Activated naive CD8-positive, alpha-beta T cell treated with anti-CD3 and anti-CD28 coated beads, Interleukin-2, amount 50 U/mL, for 24 hours (primary cell): ENCODE data around the gene TBCE.
"Not testable (repeated sequence)": the region's sequence is repeated elsewhere in the genome, so short reads cannot be mapped to it uniquely, and the experiment has no call there.

ENCODE experiments used
- ATAC-seq: fragments of 150-1000 bp; cut with Tn5 transposase; one replicate; pipeline ENCODE4 v1.10.0; 2021
- DNase-seq: peaks from one replicate; pipeline ENCODE4 v3.0.0; 2021
- H3K27ac Mint-ChIP-seq: one replicate; pipeline ENCODE4 v1.8.0; 2021; ENCODE audit warnings: mild to moderate bottlenecking, mixed read lengths
- H3K27me3 Mint-ChIP-seq: one replicate; pipeline ENCODE4 v1.8.0; 2021; ENCODE audit warnings: mixed read lengths
- H3K36me3 Mint-ChIP-seq: one replicate; pipeline ENCODE4 v1.8.0; 2021; ENCODE audit warnings: low read depth, mixed read lengths
- H3K4me1 Mint-ChIP-seq: one replicate; pipeline ENCODE4 v1.8.0; 2021; ENCODE audit warnings: mixed read lengths
- H3K4me3 Mint-ChIP-seq: one replicate; pipeline ENCODE4 v1.8.0; 2021; ENCODE audit warnings: mild to moderate bottlenecking, moderate library complexity, mixed read lengths
- H3K9me3 Mint-ChIP-seq: one replicate; pipeline ENCODE4 v1.8.0; 2021; ENCODE audit warnings: mixed read lengths

The TBCE gene

GRCh38 chr1:235375919-235376605 is 8.8 kb downstream of the TBCE start:
- Mint-ChIP-seq H3K4me3 (no peak overlapping the region), H3K27me3 (no peaks in the 10 kb centered on the region), H3K27ac (peak overlapping the region; percentile 34), H3K4me1 (no peaks in the 10 kb centered on the region), H3K9me3 (peaks cover under 1% of the 10 kb centered on the region), H3K36me3 (peaks cover 9% of the 10 kb centered on the region)
- no peak for DNase-seq
- ATAC-seq: no peak

- H3K4me1 Mint-ChIP-seq, ATAC-seq, H3K27ac Mint-ChIP-seq, DNase-seq, H3K27me3 Mint-ChIP-seq, H3K9me3 Mint-ChIP-seq, H3K4me3 Mint-ChIP-seq: not testable (repeated sequence)
- H3K36me3 Mint-ChIP-seq: peaks cover 18% of the 10 kb centered on the region
Measured at GRCh38 chr1:235378134-235378735, 11.0 kb downstream of the TBCE start.

GRCh38 chr1:235381955-235382739 is 14.9 kb downstream of the TBCE start:
- H3K4me1 Mint-ChIP-seq, H3K27ac Mint-ChIP-seq, DNase-seq, ATAC-seq, H3K27me3 Mint-ChIP-seq, H3K9me3 Mint-ChIP-seq, H3K4me3 Mint-ChIP-seq: not testable (repeated sequence)
- peaks cover 20% of the 10 kb centered on the region for H3K36me3 Mint-ChIP-seq

- H3K27ac Mint-ChIP-seq, ATAC-seq, DNase-seq, H3K27me3 Mint-ChIP-seq, H3K4me3 Mint-ChIP-seq, H3K4me1 Mint-ChIP-seq, H3K9me3 Mint-ChIP-seq: not testable (repeated sequence)
- H3K36me3 Mint-ChIP-seq: peaks cover 21% of the 10 kb centered on the region
Measured at GRCh38 chr1:235385633-235386032, 18.4 kb downstream of the TBCE start.

GRCh38 chr1:235391874-235392273 is 24.6 kb downstream of the TBCE start:
- no peaks in the 10 kb centered on the region for H3K9me3 Mint-ChIP-seq
- H3K4me3 Mint-ChIP-seq: no peak overlapping the region
- no peaks in the 10 kb centered on the region for H3K27me3 Mint-ChIP-seq
- H3K36me3 Mint-ChIP-seq: peaks cover 4% of the 10 kb centered on the region
- no peak overlapping the region for H3K27ac Mint-ChIP-seq
- DNase-seq (no peak), ATAC-seq (no peak)
- no peaks in the 10 kb centered on the region for H3K4me1 Mint-ChIP-seq

- no peak for ATAC-seq
- Mint-ChIP-seq H3K27ac (no peak overlapping the region), H3K36me3 (peaks cover 2% of the 10 kb centered on the region)
Measured at GRCh38 chr1:235397733-235398132, 30.5 kb downstream of the TBCE start.

GRCh38 chr1:235399661-235400060 is 32.4 kb downstream of the TBCE start:
- DNase-seq: no peak
- Mint-ChIP-seq H3K36me3 (peaks cover 6% of the 10 kb centered on the region), H3K4me1 (peaks cover 1% of the 10 kb centered on the region), H3K4me3 (no peak overlapping the region), H3K27ac (no peak overlapping the region), H3K27me3 (no peaks in the 10 kb centered on the region), H3K9me3 (no peaks in the 10 kb centered on the region)
- ATAC-seq: no peak

More at GRCh38 chr1:235397733-235398132, 30.5 kb downstream of the TBCE start:
- Mint-ChIP-seq H3K9me3 (no peaks in the 10 kb centered on the region), H3K4me3 (no peak overlapping the region), H3K4me1 (peaks cover 1% of the 10 kb centered on the region), H3K27me3 (no peaks in the 10 kb centered on the region)
- no peak for DNase-seq

GRCh38 chr1:235401251-235401650 is 34.0 kb downstream of the TBCE start:
- Mint-ChIP-seq H3K4me3 (no peak overlapping the region), H3K27me3 (no peaks in the 10 kb centered on the region), H3K4me1 (peaks cover 1% of the 10 kb centered on the region), H3K27ac (no peak overlapping the region), H3K36me3 (peaks cover 6% of the 10 kb centered on the region), H3K9me3 (no peaks in the 10 kb centered on the region)
- ATAC-seq: no peak
- no peak for DNase-seq

- Mint-ChIP-seq H3K4me3 (no peak overlapping the region), H3K36me3 (peaks cover 6% of the 10 kb centered on the region), H3K4me1 (no peaks in the 10 kb centered on the region), H3K27me3 (no peaks in the 10 kb centered on the region), H3K9me3 (no peaks in the 10 kb centered on the region), H3K27ac (no peak overlapping the region)
- DNase-seq (no peak), ATAC-seq (no peak)
Measured at GRCh38 chr1:235402457-235403200, 35.4 kb downstream of the TBCE start.

GRCh38 chr1:235403593-235403992 is 36.4 kb downstream of the TBCE start:
- DNase-seq: no peak
- H3K9me3 Mint-ChIP-seq: no peaks in the 10 kb centered on the region
- no peaks in the 10 kb centered on the region for H3K27me3 Mint-ChIP-seq
- H3K4me3 Mint-ChIP-seq: no peak overlapping the region
- no peak overlapping the region for H3K27ac Mint-ChIP-seq
- peaks cover 8% of the 10 kb centered on the region for H3K36me3 Mint-ChIP-seq
- H3K4me1 Mint-ChIP-seq: no peaks in the 10 kb centered on the region
- ATAC-seq: no peak

- ATAC-seq: no peak
- H3K27ac Mint-ChIP-seq: no peak overlapping the region
- no peak overlapping the region for H3K4me3 Mint-ChIP-seq
- H3K36me3 Mint-ChIP-seq: peaks cover 8% of the 10 kb centered on the region
- no peaks in the 10 kb centered on the region for H3K27me3 Mint-ChIP-seq
- H3K9me3 Mint-ChIP-seq: no peaks in the 10 kb centered on the region
- H3K4me1 Mint-ChIP-seq: no peaks in the 10 kb centered on the region
- DNase-seq: no peak
Measured at GRCh38 chr1:235404190-235404589, 37.0 kb downstream of the TBCE start.

- no peak overlapping the region for H3K4me3 Mint-ChIP-seq
- DNase-seq (no peak), ATAC-seq (no peak)
- no peaks in the 10 kb centered on the region for H3K4me1 Mint-ChIP-seq
- H3K27ac Mint-ChIP-seq: no peak overlapping the region
- H3K27me3 Mint-ChIP-seq: no peaks in the 10 kb centered on the region
- H3K36me3 Mint-ChIP-seq: peaks cover 6% of the 10 kb centered on the region
- H3K9me3 Mint-ChIP-seq: no peaks in the 10 kb centered on the region
Measured at GRCh38 chr1:235407419-235407818, 40.2 kb downstream of the TBCE start.

- H3K4me3 Mint-ChIP-seq: no peak overlapping the region
- ATAC-seq (no peak), DNase-seq (no peak)
- H3K27ac Mint-ChIP-seq: no peak overlapping the region
- H3K4me1 Mint-ChIP-seq: no peaks in the 10 kb centered on the region
- H3K27me3 Mint-ChIP-seq: no peaks in the 10 kb centered on the region
- peaks cover 6% of the 10 kb centered on the region for H3K36me3 Mint-ChIP-seq
- no peaks in the 10 kb centered on the region for H3K9me3 Mint-ChIP-seq
Measured at GRCh38 chr1:235408503-235408960, 41.3 kb downstream of the TBCE start.

GRCh38 chr1:235409042-235409820 is 42.0 kb downstream of the TBCE start:
- DNase-seq (no peak), ATAC-seq (no peak)
- Mint-ChIP-seq H3K27ac (no peak overlapping the region), H3K4me1 (no peaks in the 10 kb centered on the region), H3K27me3 (no peaks in the 10 kb centered on the region), H3K4me3 (no peak overlapping the region), H3K36me3 (peaks cover 4% of the 10 kb centered on the region), H3K9me3 (no peaks in the 10 kb centered on the region)
